Fibroblast of the aortic adventitia (primary cell): Measurements from ENCODE around the gene TYR. TPM values are rescaled to one million over a fixed set of nuclear protein-coding genes. Genes with fewer than 3 reads are reported as not detected.

Source experiments
- DNase-seq: peaks from one replicate; pipeline ENCODE4 v3.0.0-alpha.2; 2010; ENCODE audit warnings: low read depth
- H3K4me3 ChIP-seq: 2 replicates; pipeline ENCODE4 v1.5.1; 2011; ENCODE audit warnings: low read depth, mild to moderate bottlenecking, control low read depth, low read length, moderate library complexity
- CTCF ChIP-seq: IDR thresholded peaks from 2 replicates; pipeline ENCODE4 v1.5.1; 2011; ENCODE audit warnings: mild to moderate bottlenecking, low read length, control low read depth, inconsistent platforms; ENCODE audit not compliant: insufficient read depth
- total RNA-seq: library from RNA; depleted of rRNA; stranded (reverse); fragments of >200 nt; gene quantifications from 2 replicates; pipeline ENCODE4 v1.2.3, GENCODE V29; 2012; ENCODE audit warnings: low replicate concordance

Gene TYR
- total RNA-seq, 1 donor: not detected

DNA sequence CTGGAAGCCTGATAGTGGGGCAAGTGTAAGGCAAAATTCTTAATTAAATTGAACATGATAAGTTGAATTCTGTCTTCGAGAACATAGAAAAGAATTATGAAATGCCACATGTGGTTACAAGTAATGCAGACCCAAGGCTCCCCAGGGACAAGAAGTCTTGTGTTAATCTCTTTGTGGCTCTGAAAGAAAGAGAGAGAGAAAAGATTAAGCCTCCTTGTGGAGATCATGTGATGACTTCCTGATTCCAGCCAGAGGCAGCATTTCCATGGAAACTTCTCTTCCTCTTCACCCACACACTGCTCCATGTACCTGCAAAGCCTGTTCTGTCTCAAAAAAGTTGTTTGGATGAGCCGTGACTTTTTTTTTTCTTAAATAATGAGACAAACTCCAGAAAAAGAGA, 1.9 kb upstream of the TYR start:
- peak; percentile 3 for DNase-seq
- no peak for TF ChIP-seq CTCF
- H3K4me3 ChIP-seq: no peak overlapping the region

DNA sequence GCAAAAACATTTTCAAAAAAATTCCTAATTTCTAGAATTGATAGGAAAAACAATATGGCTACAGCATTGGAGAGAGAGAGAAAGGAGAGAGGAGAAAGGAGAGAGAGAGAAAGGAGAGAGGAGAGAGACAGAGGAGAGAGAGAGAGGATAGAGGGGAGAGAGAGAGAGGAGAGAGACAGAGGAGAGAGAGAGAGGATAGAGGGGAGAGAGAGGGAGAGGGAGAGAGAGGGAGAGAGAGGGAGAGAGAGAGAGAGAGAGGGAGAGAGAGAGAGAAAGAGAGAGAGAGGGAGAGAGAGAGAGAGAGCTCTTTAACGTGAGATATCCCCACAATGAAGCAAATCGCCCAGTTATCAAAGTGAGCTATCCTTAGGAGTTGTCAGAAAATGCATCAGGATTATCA, 737 bp upstream of the TYR start:
- TF ChIP-seq CTCF: no peak
- no peak overlapping the region for H3K4me3 ChIP-seq
- DNase-seq: no peak

DNA sequence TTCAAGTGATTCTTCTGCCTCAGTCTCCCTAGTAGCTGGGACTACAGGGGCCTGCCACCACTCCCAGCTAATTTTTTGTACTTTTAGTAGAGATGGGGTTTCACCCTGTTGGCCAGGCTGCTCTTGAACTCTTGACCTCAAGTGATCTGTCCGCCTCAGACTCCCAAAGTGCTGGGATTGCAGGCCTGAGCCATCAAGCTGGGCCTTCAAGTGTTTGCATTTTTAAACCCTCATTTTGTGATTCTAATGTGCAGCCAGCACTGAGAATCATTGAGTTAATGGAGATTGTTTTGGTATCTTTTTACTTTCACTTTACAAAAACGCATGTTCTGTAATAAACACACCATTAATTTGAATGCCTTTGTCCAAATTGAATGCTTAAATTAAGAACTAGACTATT, 3.4 kb downstream of the TYR start:
- H3K4me3 ChIP-seq: no peak overlapping the region
- DNase-seq: no peak
- TF ChIP-seq CTCF: no peak

GRCh38 chr11:89182773-89183518, 5.3 kb downstream of the TYR start:
- no peak overlapping the region for H3K4me3 ChIP-seq
- TF ChIP-seq CTCF: no peak
- DNase-seq: no peak

DNA sequence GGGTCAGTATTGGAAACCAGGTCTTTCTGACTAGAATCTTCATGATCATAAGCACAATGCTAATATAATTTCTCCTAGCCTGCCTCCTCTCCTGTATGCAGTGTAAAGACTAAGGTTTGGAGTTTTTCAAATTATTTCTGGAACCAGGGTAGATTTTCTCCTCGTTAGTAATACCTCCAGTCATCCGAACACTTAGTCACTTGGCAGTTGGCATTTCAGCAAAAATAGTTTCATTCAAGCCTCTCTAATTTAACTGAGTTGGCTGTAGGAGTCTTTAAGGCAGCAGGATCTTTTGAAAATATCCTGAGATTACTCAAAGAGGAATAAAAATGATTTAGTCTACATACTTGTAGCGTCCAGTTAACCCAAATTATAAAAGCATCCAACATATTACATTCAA, 6.3 kb downstream of the TYR start:
- TF ChIP-seq CTCF: no peak
- no peak overlapping the region for H3K4me3 ChIP-seq
- peak; percentile 15 for DNase-seq

GRCh38 chr11:89189776-89190175, 12.1 kb downstream of the TYR start:
- DNase-seq: no peak
- TF ChIP-seq CTCF: no peak
- no peak overlapping the region for H3K4me3 ChIP-seq

DNA sequence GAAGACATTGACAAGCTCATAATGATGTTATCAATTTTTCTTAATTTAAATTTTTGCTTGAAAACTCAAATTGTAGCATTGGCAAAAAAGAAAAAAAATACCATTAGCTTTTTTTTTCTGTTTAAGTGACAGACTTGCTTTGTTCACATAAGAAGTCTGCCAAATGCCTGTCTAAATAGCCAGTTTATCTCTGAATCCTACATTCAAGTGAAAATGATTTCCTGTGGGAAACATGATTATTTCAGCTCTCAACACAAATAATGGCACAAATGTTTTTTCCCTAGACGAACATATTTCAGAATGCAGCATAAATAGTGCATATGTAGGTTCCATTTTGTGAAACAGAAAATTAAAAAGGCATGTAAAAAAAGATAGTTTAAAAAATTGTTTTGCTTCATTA, 23.5 kb downstream of the TYR start:
- H3K4me3 ChIP-seq: no peak overlapping the region
- no peak for DNase-seq
- TF ChIP-seq CTCF: no peak
